K562 (cell line): Measurements from ENCODE around the gene PGM2. TPM values are rescaled to one million over a fixed set of nuclear protein-coding genes. Genes with fewer than 3 reads are reported as not detected.

ENCODE experiments used
- CBFB ChIP-seq: sonication (generic); formaldehyde crosslinking; IDR thresholded peaks from 2 replicates; pipeline ENCODE4 v1.4.0; 2020; ENCODE audit warnings: mild to moderate bottlenecking, missing genetic modification reagents
- ESRRB ChIP-seq: fragments of 250-450 bp; sonication (Bioruptor Pico); IDR thresholded peaks from 2 replicates; pipeline ENCODE4 v1.5.0; 2020; ENCODE audit warnings: mild to moderate bottlenecking, moderate library complexity, borderline replicate concordance
- RREB1 ChIP-seq: fragments of 250-450 bp; sonication (Bioruptor Pico); IDR thresholded peaks from 2 replicates; pipeline ENCODE4 v1.4.0; 2020
- ZNF695 ChIP-seq: fragments of 450-650 bp; formaldehyde crosslinking; IDR thresholded peaks from 2 replicates; pipeline ENCODE4 v1.4.0; 2020; ENCODE audit warnings: mild to moderate bottlenecking, moderate library complexity
- polyA plus RNA-seq, 8 experiments: library from polyadenylated mRNA; depleted of rRNA in 4 of 8; stranded (reverse) in 5 of 8; unstranded in 3 of 8; fragments of >200 nt; fragmentation: Nextera tagmentation in 2 of 8; fragmentation: Illumina TruSeq in 1 of 8; extraction: Ambion mirVana in 2 of 8; extraction: Trizol in 1 of 8; gene quantifications; 2 replicates each; pipeline versions ENCODE4 v1.2.1 to v1.2.3, GENCODE V29; 2011 to 2014; ENCODE audit warnings: inconsistent platforms in 1 of 8, missing spikeins in 1 of 8
- total RNA-seq, 7 experiments: library from RNA; depleted of rRNA in 6 of 7; stranded (reverse); fragments of >200 nt in 6 of 7; fragmentation: Illumina TruSeq in 2 of 7; extraction: Trizol in 2 of 7; gene quantifications; 2 replicates each; pipeline versions ENCODE4 v1.2.1 to v1.2.3, GENCODE V29; 2011 to 2021; ENCODE audit warnings: low replicate concordance in 1 of 7

Gene PGM2
- total and polyA plus RNA-seq, 9 of the 15 experiments (the other 6 are each of a cell fraction or from before 2014, with no cell fraction given), result 15.2 to 77.3 (median 51.4) TPM

DNA sequence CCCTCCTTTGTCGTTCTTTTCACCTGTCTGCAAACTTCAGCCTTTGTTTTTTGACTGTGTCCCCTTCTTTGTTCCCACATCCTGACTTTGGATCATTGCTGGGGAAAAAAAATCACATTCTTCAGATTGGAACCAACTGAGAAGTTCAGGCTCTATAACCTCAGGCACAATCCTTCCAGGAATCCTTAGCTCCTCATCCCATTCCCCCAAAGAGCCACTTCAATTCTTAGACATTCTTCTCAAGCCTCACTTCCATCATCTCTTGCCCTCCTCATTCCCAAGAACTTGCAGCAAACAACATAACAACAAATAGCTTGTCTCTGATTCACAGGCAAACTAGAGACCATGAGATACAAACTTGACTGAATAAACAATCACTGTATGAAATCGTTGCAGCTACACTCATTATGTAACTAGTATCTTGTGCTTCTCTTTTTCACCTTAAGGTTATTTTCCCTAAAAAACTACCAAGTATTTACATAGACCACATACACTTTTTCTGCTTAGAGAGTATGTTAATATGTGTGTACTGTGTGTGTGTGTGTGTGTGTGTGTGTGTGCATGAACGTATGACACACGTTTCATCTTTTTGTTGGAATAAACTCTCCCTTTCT, 26.4 kb upstream of the PGM2 start (continued):
- TF ChIP-seq RREB1 (CRISPR knock-in tag), result no peak
- no peak for TF ChIP-seq ESRRB (CRISPR knock-in tag)
- TF ChIP-seq ZNF695, result no peak
- TF ChIP-seq CBFB (CRISPR knock-in tag), result no peak
